CD4-positive, CD25-positive, alpha-beta regulatory T cell (primary cell): ENCODE data around the gene PADI1. TPM values are rescaled to one million over a fixed set of nuclear protein-coding genes. Genes with fewer than 3 reads are reported as not detected.

ENCODE experiments used
- ATAC-seq, 2 donors: fragments of 150-1000 bp; cut with Tn5 transposase; one replicate each; pipeline ENCODE4 v1.10.0; 2021; ENCODE audit warnings: low read depth in 2 of 2, moderate number of reproducible peaks in 2 of 2, moderate library complexity in 1 of 2
- DNase-seq, 3 donors: peaks; one replicate each; pipeline versions ENCODE4 v3.0.0 to v3.0.0-alpha.2; 2012 to 2022; ENCODE audit warnings: mixed read lengths in 1 of 3
- H3K27ac ChIP-seq: one replicate; pipeline ENCODE4 v1.7.0; 2013; ENCODE audit warnings: mild to moderate bottlenecking, low read length; ENCODE audit not compliant: insufficient read depth, poor library complexity, severe bottlenecking
- H3K27me3 ChIP-seq: one replicate; pipeline ENCODE4 v1.7.0; 2013; ENCODE audit warnings: low read length; ENCODE audit not compliant: control insufficient read depth, insufficient read depth
- H3K36me3 ChIP-seq: one replicate; pipeline ENCODE4 v1.7.0; 2013; ENCODE audit warnings: mild to moderate bottlenecking, low read length, moderate library complexity; ENCODE audit not compliant: control insufficient read depth, insufficient read depth
- H3K4me1 ChIP-seq: 2 replicates; pipeline ENCODE4 v1.7.0; 2013; ENCODE audit warnings: mild to moderate bottlenecking, low read length; ENCODE audit not compliant: insufficient read depth, control insufficient read depth, poor library complexity, severe bottlenecking
- H3K4me3 ChIP-seq: one replicate; pipeline ENCODE4 v1.7.0; 2013; ENCODE audit warnings: low read depth, mild to moderate bottlenecking, low read length, moderate library complexity
- H3K9me3 ChIP-seq, 2 experiments: 1 replicate in 1 of 2; 2 replicates in 1 of 2; pipeline ENCODE4 v1.7.0; 2013; ENCODE audit warnings: low read length in 2 of 2, mild to moderate bottlenecking in 1 of 2, moderate library complexity in 1 of 2; ENCODE audit not compliant: control insufficient read depth in 2 of 2
- H3K27ac Mint-ChIP-seq, 3 donors: one replicate each; pipeline ENCODE4 v1.8.0; 2020 to 2022; ENCODE audit warnings: mild to moderate bottlenecking in 3 of 3, mixed read lengths in 3 of 3, moderate library complexity in 2 of 3
- H3K27me3 Mint-ChIP-seq: one replicate; pipeline ENCODE4 v1.8.0; 2022; ENCODE audit warnings: mild to moderate bottlenecking, mixed read lengths
- H3K36me3 Mint-ChIP-seq: one replicate; pipeline ENCODE4 v1.8.0; 2020; ENCODE audit warnings: mixed read lengths
- H3K4me1 Mint-ChIP-seq, 4 donors: one replicate each; pipeline ENCODE4 v1.8.0; 2020 to 2022; ENCODE audit warnings: mixed read lengths in 4 of 4, mild to moderate bottlenecking in 1 of 4
- H3K4me3 Mint-ChIP-seq, 4 donors: one replicate each; pipeline ENCODE4 v1.8.0; 2020 to 2022; ENCODE audit warnings: mild to moderate bottlenecking in 4 of 4, mixed read lengths in 4 of 4, moderate library complexity in 3 of 4
- H3K9me3 Mint-ChIP-seq, 7 donors: one replicate each; pipeline ENCODE4 v1.8.0; 2020 to 2022; ENCODE audit warnings: mixed read lengths in 7 of 7, mild to moderate bottlenecking in 3 of 7, moderate library complexity in 2 of 7
- polyA plus RNA-seq, 4 donors: library from polyadenylated mRNA; unstranded; fragments of 300-500 nt; fragmentation: Illumina TruSeq; gene quantifications; one replicate each; pipeline ENCODE4 v1.2.3, GENCODE V29; 2021
- total RNA-seq: library from RNA; stranded (reverse); gene quantifications from one replicate; pipeline ENCODE4 v1.2.3, GENCODE V29; 2022

Gene PADI1
- total and polyA plus RNA-seq, 5 donors from 2014 or later, result not detected

- no peaks in the 10 kb centered on the region for H3K27me3 ChIP-seq
- Mint-ChIP-seq H3K27me3 (no peaks in the 10 kb centered on the region), H3K27ac (no peak overlapping the region), H3K4me1 (peaks cover 0 to 2% (median 0%) of the 10 kb centered on the region in 4 donors), H3K36me3 (no peaks in the 10 kb centered on the region), H3K9me3 (peaks cover 0 to 1% (median 0%) of the 10 kb centered on the region in 7 donors), H3K4me3 (no peak overlapping the region)
- DNase-seq, result no peak
- no peaks in the 10 kb centered on the region for H3K4me1 ChIP-seq
- H3K36me3 ChIP-seq, result no peaks in the 10 kb centered on the region
- H3K27ac ChIP-seq, result no peak overlapping the region
- no peak for ATAC-seq
- H3K9me3 ChIP-seq, result no peaks in the 10 kb centered on the region
- no peak overlapping the region for H3K4me3 ChIP-seq
Observed at GRCh38 chr1:17278996-17279830, 74.3 kb downstream of the PADI1 start.

- Histone ChIP-seq H3K4me1 (no peaks in the 10 kb centered on the region), H3K9me3 (no peaks in the 10 kb centered on the region), H3K27ac (no peak overlapping the region), H3K27me3 (no peaks in the 10 kb centered on the region), H3K36me3 (no peaks in the 10 kb centered on the region), H3K4me3 (no peak overlapping the region)
- Mint-ChIP-seq H3K4me3 (no peak overlapping the region), H3K27me3 (peaks cover 7% of the 10 kb centered on the region), H3K27ac (no peak overlapping the region), H3K9me3 (peaks cover 0 to 1% (median 0%) of the 10 kb centered on the region in 7 donors), H3K4me1 (peaks cover 0 to 2% (median 0%) of the 10 kb centered on the region in 4 donors), H3K36me3 (no peaks in the 10 kb centered on the region)
- ATAC-seq (no peak), DNase-seq (no peak)
Observed at GRCh38 chr1:17280436-17280835, 75.5 kb downstream of the PADI1 start.

- Histone ChIP-seq H3K36me3 (no peaks in the 10 kb centered on the region), H3K4me3 (no peak overlapping the region), H3K27ac (no peak overlapping the region), H3K27me3 (no peaks in the 10 kb centered on the region), H3K4me1 (no peaks in the 10 kb centered on the region), H3K9me3 (no peaks in the 10 kb centered on the region)
- Mint-ChIP-seq H3K4me3 (no peak overlapping the region), H3K4me1 (peaks cover 0 to 2% (median 0%) of the 10 kb centered on the region in 4 donors), H3K9me3 (peaks cover 0 to 1% (median 0%) of the 10 kb centered on the region in 7 donors), H3K27me3 (peaks cover 7% of the 10 kb centered on the region), H3K27ac (no peak overlapping the region), H3K36me3 (no peaks in the 10 kb centered on the region)
- DNase-seq, result no peak
- no peak for ATAC-seq
Observed at GRCh38 chr1:17280894-17281293, 76.0 kb downstream of the PADI1 start.

- H3K4me3 ChIP-seq, result no peak overlapping the region
- no peaks in the 10 kb centered on the region for H3K36me3 ChIP-seq
- Mint-ChIP-seq H3K36me3 (no peaks in the 10 kb centered on the region), H3K4me1 (peaks cover 0 to 2% (median 0%) of the 10 kb centered on the region in 4 donors), H3K9me3 (peaks cover 0 to 1% (median 0%) of the 10 kb centered on the region in 7 donors), H3K4me3 (no peak overlapping the region), H3K27ac (no peak overlapping the region), H3K27me3 (peaks cover 7% of the 10 kb centered on the region)
- DNase-seq, result no peak
- no peaks in the 10 kb centered on the region for H3K27me3 ChIP-seq
- no peak for ATAC-seq
- no peak overlapping the region for H3K27ac ChIP-seq
- H3K9me3 ChIP-seq, result no peaks in the 10 kb centered on the region
- no peaks in the 10 kb centered on the region for H3K4me1 ChIP-seq
Observed at GRCh38 chr1:17281775-17282181, 76.8 kb downstream of the PADI1 start.

- H3K4me3 ChIP-seq, result no peak overlapping the region
- no peaks in the 10 kb centered on the region for H3K27me3 ChIP-seq
- Mint-ChIP-seq H3K27me3 (peaks cover 7% of the 10 kb centered on the region), H3K27ac (no peak overlapping the region), H3K4me1 (peaks cover 0 to 2% (median 0%) of the 10 kb centered on the region in 4 donors), H3K9me3 (peaks cover 0 to 1% (median 0%) of the 10 kb centered on the region in 7 donors), H3K36me3 (no peaks in the 10 kb centered on the region), H3K4me3 (no peak overlapping the region)
- H3K36me3 ChIP-seq, result no peaks in the 10 kb centered on the region
- H3K9me3 ChIP-seq, result no peaks in the 10 kb centered on the region
- no peaks in the 10 kb centered on the region for H3K4me1 ChIP-seq
- no peak for DNase-seq
- no peak overlapping the region for H3K27ac ChIP-seq
- ATAC-seq, result no peak
Observed at GRCh38 chr1:17282836-17283235, 77.9 kb downstream of the PADI1 start.

GRCh38 chr1:17286646-17287045 is 81.7 kb downstream of the PADI1 start:
- H3K9me3 ChIP-seq, result no peaks in the 10 kb centered on the region
- no peak overlapping the region for H3K4me3 ChIP-seq
- no peak overlapping the region for H3K27ac ChIP-seq
- H3K27me3 Mint-ChIP-seq, result peaks cover 12% of the 10 kb centered on the region
- DNase-seq (no peak), ATAC-seq (no peak)
- no peaks in the 10 kb centered on the region for H3K36me3 Mint-ChIP-seq
- peaks cover 0 to 2% (median 0%) of the 10 kb centered on the region in 4 donors for H3K4me1 Mint-ChIP-seq
- H3K4me1 ChIP-seq, result no peaks in the 10 kb centered on the region
- no peaks in the 10 kb centered on the region for H3K36me3 ChIP-seq
- H3K4me3 Mint-ChIP-seq, result no peak overlapping the region
- H3K27me3 ChIP-seq, result no peaks in the 10 kb centered on the region
- no peak overlapping the region for H3K27ac Mint-ChIP-seq
- peaks cover 0 to 1% (median 0%) of the 10 kb centered on the region in 7 donors for H3K9me3 Mint-ChIP-seq

- H3K27me3 Mint-ChIP-seq, result peaks cover 12% of the 10 kb centered on the region
- H3K27ac Mint-ChIP-seq, result no peak overlapping the region
- Histone ChIP-seq H3K4me3 (no peak overlapping the region), H3K4me1 (no peaks in the 10 kb centered on the region), H3K9me3 (no peaks in the 10 kb centered on the region), H3K27me3 (no peaks in the 10 kb centered on the region), H3K36me3 (no peaks in the 10 kb centered on the region), H3K27ac (no peak overlapping the region)
- no peaks in the 10 kb centered on the region for H3K9me3 Mint-ChIP-seq
- H3K36me3 Mint-ChIP-seq, result no peaks in the 10 kb centered on the region
- H3K4me3 Mint-ChIP-seq, result no peak overlapping the region
- H3K4me1 Mint-ChIP-seq, result no peaks in the 10 kb centered on the region
- ATAC-seq, result no peak
- DNase-seq, result no peak
Observed at GRCh38 chr1:17287130-17287776, 82.3 kb downstream of the PADI1 start.
